Measurements from ENCODE around the gene NAA25.

DNA sequence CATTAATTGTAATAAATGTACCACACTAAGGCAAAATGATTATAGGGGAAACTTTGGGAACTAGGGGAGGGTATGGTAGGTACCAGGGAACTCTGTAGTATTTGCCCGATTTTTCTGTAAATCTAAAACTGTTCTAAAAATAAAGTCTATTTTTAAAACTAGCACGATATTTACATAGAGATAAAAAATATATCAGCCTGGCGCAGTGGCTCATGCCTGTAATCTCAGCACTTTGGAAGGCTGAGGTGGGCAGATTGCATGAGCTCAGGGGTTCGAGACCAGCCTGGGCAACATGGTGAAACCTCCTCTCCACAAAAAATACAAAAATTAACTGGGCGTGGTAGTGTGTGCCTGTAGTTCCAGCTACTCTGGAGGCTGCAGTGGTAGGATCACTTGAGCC is 128.0 kb downstream of the NAA25 start:
- TF ChIP-seq, protein P1, sequence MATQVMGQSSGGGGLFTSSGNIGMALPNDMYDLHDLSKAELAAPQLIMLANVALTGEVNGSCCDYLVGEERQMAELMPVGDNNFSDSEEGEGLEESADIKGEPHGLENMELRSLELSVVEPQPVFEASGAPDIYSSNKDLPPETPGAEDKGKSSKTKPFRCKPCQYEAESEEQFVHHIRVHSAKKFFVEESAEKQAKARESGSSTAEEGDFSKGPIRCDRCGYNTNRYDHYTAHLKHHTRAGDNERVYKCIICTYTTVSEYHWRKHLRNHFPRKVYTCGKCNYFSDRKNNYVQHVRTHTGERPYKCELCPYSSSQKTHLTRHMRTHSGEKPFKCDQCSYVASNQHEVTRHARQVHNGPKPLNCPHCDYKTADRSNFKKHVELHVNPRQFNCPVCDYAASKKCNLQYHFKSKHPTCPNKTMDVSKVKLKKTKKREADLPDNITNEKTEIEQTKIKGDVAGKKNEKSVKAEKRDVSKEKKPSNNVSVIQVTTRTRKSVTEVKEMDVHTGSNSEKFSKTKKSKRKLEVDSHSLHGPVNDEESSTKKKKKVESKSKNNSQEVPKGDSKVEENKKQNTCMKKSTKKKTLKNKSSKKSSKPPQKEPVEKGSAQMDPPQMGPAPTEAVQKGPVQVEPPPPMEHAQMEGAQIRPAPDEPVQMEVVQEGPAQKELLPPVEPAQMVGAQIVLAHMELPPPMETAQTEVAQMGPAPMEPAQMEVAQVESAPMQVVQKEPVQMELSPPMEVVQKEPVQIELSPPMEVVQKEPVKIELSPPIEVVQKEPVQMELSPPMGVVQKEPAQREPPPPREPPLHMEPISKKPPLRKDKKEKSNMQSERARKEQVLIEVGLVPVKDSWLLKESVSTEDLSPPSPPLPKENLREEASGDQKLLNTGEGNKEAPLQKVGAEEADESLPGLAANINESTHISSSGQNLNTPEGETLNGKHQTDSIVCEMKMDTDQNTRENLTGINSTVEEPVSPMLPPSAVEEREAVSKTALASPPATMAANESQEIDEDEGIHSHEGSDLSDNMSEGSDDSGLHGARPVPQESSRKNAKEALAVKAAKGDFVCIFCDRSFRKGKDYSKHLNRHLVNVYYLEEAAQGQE (IDR thresholded peaks at IDR 0.05) = no peak
- TF ChIP-seq, protein P2, sequence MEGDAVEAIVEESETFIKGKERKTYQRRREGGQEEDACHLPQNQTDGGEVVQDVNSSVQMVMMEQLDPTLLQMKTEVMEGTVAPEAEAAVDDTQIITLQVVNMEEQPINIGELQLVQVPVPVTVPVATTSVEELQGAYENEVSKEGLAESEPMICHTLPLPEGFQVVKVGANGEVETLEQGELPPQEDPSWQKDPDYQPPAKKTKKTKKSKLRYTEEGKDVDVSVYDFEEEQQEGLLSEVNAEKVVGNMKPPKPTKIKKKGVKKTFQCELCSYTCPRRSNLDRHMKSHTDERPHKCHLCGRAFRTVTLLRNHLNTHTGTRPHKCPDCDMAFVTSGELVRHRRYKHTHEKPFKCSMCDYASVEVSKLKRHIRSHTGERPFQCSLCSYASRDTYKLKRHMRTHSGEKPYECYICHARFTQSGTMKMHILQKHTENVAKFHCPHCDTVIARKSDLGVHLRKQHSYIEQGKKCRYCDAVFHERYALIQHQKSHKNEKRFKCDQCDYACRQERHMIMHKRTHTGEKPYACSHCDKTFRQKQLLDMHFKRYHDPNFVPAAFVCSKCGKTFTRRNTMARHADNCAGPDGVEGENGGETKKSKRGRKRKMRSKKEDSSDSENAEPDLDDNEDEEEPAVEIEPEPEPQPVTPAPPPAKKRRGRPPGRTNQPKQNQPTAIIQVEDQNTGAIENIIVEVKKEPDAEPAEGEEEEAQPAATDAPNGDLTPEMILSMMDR (IDR thresholded peaks at IDR 0.05; ENCODE audit: low read depth, low read length, missing input control) = no peak
- TF ChIP-seq JUND (IDR thresholded peaks at IDR 0.05) (no peak), TAF1 (conservative IDR thresholded peaks at IDR 0.05) (no peak), YY1 (IDR thresholded peaks at IDR 0.05) (no peak), GABPA (IDR thresholded peaks at IDR 0.05 in 1 of 2, conservative IDR thresholded peaks at IDR 0.05 in 1 of 2) (no peak), FOXA2 (IDR thresholded peaks at IDR 0.05) (no peak)

All from liver (tissue), 3 donors.